Progenitor cell of endocrine pancreas (in vitro differentiated cells): ENCODE data around the gene MAP3K3. TPM values are rescaled to one million over a fixed set of nuclear protein-coding genes. Genes with fewer than 3 reads are reported as not detected.

Source experiments
- DNase-seq: peaks from one replicate; pipeline ENCODE4 v3.0.0; 2021; ENCODE audit warnings: low spot score; ENCODE audit not compliant: unreplicated experiment
- H3K27ac Mint-ChIP-seq: 2 replicates; pipeline ENCODE4 v1.8.0; 2021; ENCODE audit warnings: mild to moderate bottlenecking, moderate library complexity, mixed read lengths
- H3K27me3 Mint-ChIP-seq: 2 replicates; pipeline ENCODE4 v1.8.0; 2021; ENCODE audit warnings: mixed read lengths
- H3K36me3 Mint-ChIP-seq: 2 replicates; pipeline ENCODE4 v1.8.0; 2022; ENCODE audit warnings: mixed read lengths; ENCODE audit not compliant: insufficient read depth
- H3K4me1 Mint-ChIP-seq: 2 replicates; pipeline ENCODE4 v1.8.0; 2021; ENCODE audit warnings: low read depth, mixed read lengths
- H3K4me3 Mint-ChIP-seq: 2 replicates; pipeline ENCODE4 v1.8.0; 2021; ENCODE audit warnings: low read depth, mild to moderate bottlenecking, moderate library complexity, mixed read lengths
- H3K9me3 Mint-ChIP-seq: 2 replicates; pipeline ENCODE4 v1.8.0; 2021; ENCODE audit warnings: low read depth, mixed read lengths
- total RNA-seq: library from RNA; stranded (reverse); gene quantifications from 2 replicates; pipeline ENCODE4 v1.2.1, GENCODE V29; 2021
- TF ChIP-seq, protein P1 (sequence below): fragments of 200-600 bp; sonication (generic); IDR thresholded peaks from one replicate; pipeline ENCODE4 v1.5.0; 2021; ENCODE audit warnings: antibody characterized with exemption, mild to moderate bottlenecking; ENCODE audit not compliant: unreplicated experiment

MAP3K3 gene
- total RNA-seq, 1 donor from 2014 or later: 19.1 TPM

DNA sequence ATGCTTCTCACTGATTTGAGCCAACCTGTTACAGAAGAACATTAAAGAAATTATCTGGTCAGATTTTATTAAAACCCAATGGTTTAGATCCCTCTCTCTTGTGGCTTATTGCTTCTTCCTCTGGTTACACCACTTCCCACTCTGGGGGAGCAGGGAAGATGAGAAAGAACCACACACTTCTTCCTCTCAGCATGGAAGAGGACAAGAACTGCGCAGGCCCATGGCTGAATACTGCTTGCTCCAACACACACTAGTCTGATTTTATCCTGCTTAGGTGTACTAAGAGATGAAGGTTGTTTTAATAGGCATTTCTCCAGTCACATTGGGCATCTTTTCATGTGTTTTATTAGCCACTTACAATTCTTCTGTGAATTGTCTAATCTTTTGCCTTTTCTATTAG is 27.6 kb downstream of the MAP3K3 start:
- Mint-ChIP-seq H3K27me3 (no peaks in the 10 kb centered on the region), H3K27ac (no peak overlapping the region), H3K36me3 (peaks cover 9% of the 10 kb centered on the region), H3K4me1 (no peaks in the 10 kb centered on the region), H3K4me3 (no peak overlapping the region), H3K9me3 (no peaks in the 10 kb centered on the region)
- DNase-seq: no peak
- TF ChIP-seq, protein P1, sequence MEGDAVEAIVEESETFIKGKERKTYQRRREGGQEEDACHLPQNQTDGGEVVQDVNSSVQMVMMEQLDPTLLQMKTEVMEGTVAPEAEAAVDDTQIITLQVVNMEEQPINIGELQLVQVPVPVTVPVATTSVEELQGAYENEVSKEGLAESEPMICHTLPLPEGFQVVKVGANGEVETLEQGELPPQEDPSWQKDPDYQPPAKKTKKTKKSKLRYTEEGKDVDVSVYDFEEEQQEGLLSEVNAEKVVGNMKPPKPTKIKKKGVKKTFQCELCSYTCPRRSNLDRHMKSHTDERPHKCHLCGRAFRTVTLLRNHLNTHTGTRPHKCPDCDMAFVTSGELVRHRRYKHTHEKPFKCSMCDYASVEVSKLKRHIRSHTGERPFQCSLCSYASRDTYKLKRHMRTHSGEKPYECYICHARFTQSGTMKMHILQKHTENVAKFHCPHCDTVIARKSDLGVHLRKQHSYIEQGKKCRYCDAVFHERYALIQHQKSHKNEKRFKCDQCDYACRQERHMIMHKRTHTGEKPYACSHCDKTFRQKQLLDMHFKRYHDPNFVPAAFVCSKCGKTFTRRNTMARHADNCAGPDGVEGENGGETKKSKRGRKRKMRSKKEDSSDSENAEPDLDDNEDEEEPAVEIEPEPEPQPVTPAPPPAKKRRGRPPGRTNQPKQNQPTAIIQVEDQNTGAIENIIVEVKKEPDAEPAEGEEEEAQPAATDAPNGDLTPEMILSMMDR: no peak

DNA sequence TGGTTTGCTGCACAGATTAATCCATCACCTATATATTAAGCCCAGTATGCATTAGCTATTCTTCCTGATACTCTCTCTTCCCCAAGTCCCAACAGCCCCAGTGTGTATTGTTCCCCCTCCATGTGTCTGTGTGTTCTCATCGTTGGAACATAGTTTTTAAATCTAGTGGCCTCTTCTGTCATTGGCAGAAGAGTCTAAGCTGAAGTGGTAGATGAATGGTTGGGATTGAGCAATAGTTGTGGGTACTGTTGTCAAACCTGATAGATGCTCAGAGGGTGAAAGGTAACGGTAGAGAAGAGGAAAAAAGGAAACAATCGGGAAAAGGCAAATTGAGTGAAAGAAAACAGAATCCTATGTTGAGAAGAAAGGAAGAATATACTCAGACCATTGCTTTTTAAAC is 29.9 kb downstream of the MAP3K3 start:
- Mint-ChIP-seq H3K4me1 (peaks cover 1% of the 10 kb centered on the region), H3K36me3 (peaks cover 11% of the 10 kb centered on the region), H3K4me3 (no peak overlapping the region), H3K27ac (no peak overlapping the region), H3K27me3 (no peaks in the 10 kb centered on the region), H3K9me3 (no peaks in the 10 kb centered on the region)
- TF ChIP-seq, protein P1: no peak
- DNase-seq: no peak

DNA sequence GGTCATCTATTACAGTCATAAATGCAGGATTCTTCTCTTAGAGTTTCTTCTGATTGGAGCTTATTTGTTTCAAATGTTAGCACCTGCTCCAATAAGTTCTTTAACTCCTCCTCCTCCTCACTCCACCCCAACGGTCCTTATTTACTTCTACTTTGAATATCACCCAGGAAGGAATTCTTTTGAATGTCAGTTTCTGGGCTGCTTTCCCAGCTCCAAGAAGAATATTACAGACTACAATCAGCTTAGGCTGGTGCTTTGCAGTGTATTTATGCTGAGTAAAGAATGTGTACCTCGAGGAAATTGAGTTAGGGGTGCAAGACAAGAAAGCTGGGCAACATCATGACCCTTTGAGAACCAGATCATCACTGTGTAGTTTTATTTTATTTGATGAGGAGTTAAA is 30.8 kb downstream of the MAP3K3 start:
- TF ChIP-seq, protein P1: no peak
- Mint-ChIP-seq H3K36me3 (peaks cover 13% of the 10 kb centered on the region), H3K27ac (no peak overlapping the region), H3K4me1 (peaks cover 1% of the 10 kb centered on the region), H3K4me3 (no peak overlapping the region), H3K9me3 (no peaks in the 10 kb centered on the region), H3K27me3 (no peaks in the 10 kb centered on the region)
- DNase-seq: no peak

DNA sequence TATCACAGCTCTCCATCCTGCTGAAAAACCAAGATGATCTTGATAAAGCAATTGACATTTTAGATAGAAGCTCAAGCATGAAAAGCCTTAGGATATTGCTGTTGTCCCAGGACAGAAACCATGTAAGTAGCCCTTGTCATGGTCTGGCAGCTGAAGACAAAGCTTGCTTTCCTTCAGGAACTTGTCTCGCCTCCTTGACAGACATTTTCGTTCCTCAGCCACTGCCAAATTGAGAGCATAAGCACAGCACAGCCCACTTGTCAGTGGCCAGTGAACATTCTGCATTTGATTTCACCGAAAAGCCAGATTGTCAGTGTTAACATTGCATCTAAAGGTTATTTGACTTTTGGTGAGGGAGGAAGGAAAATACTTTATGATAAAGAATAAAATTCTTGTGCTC is 35.6 kb downstream of the MAP3K3 start:
- Mint-ChIP-seq H3K4me1 (peaks cover 1% of the 10 kb centered on the region), H3K36me3 (peaks cover 16% of the 10 kb centered on the region), H3K27me3 (no peaks in the 10 kb centered on the region), H3K4me3 (no peak overlapping the region), H3K27ac (no peak overlapping the region), H3K9me3 (no peaks in the 10 kb centered on the region)
- TF ChIP-seq, protein P1: no peak
- DNase-seq: no peak

- no peak for DNase-seq
- TF ChIP-seq, protein P1: no peak
- H3K36me3 Mint-ChIP-seq: peaks cover 13% of the 10 kb centered on the region
- H3K4me3 Mint-ChIP-seq: no peak overlapping the region
- H3K4me1 Mint-ChIP-seq: peaks cover 1% of the 10 kb centered on the region
- H3K27me3 Mint-ChIP-seq: no peaks in the 10 kb centered on the region
- H3K27ac Mint-ChIP-seq: no peak overlapping the region
- H3K9me3 Mint-ChIP-seq: no peaks in the 10 kb centered on the region
Measured at GRCh38 chr17:63658366-63658765, 36.1 kb downstream of the MAP3K3 start.
